Measurements from ENCODE around the gene ERBB4.

Gene ERBB4

DNA sequence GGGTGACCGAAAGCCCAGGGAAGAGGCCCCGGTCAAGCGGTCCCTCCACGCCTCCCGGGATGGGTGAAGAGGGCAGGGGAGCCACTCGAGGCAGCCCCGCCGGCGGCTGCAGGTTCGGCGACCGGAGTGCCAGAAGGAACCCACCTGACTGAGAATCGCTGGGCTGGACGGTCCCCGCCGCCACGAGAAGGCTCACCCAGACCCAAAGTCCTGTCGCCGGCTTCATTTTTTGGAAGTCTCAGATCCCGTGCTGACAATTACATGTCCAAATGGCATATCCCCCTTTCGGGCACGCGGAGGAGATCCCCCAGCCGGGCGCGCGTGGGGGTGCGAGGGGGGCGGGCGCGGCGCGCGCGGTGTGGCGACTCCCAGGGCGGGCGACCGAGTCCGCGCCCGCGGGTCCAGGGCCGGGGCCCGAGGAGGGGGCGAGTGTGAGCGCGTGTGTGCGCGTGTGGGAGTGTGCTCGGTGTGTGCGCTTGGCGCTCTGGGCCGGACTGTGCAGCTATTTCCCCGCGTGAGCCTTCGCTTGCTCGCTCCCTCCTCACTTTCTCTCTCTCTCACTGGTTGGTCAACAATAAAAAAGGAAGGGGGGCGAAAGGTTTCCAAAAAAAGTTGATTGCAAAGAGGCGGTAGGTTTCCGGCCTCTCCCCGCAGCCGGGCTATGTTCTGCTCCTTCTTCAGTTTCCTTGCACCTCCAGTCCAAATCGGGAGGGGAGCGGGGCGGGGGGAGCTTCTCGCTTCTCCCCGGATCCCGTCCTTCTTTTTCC is at the start of gene ERBB4:
Gene ERBB4 (minus strand): TSS at position 498 of the 767 bp plus-strand sequence. CDS start 272 bp downstream, at position 226.
- DNase-seq = no peak

DNA sequence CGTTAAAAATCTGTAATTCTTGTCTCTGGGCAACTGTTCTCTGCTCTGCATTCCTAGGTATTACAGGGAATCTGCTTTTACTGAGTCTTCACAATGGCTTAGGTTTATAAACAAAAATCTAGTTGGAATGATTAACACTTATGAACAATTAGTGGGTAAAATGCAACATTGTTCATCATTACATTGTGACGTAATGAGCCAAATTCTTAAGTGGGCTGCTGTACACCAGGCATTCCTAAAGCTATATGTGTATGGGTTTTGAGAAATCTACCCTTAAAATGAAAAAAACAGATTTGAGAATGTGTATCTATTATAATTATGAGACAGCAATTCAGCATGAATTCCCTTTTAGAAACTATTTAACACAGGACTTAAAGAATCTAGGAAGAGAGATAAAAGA is 41.5 kb upstream of the ERBB4 start:
- DNase-seq = no peak

GRCh38 chr2:212556296-212556695 is 17.7 kb upstream of the ERBB4 start:
- no peak for DNase-seq

DNA sequence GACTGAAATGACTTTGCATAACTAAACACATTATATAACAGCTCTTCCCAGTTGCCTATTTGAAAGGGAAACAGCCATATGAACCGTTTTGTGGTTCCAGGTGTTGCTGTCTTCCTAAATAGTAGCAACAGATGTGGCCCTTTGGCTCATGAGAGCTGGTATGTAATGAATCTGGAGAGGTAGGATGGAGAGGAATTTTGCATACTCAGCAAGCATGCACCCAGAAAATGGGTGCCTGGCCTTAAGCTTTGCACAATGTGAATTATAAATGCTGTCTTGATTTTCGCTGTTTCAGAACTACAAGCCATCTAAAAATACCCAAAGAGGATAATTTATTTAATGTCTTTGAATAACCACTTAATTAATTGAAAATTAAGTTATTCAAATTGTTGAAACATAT is 15.6 kb upstream of the ERBB4 start:
- no peak for DNase-seq

- DNase-seq = no peak
Observed at GRCh38 chr2:212549941-212550340, 11.3 kb upstream of the ERBB4 start.

DNA sequence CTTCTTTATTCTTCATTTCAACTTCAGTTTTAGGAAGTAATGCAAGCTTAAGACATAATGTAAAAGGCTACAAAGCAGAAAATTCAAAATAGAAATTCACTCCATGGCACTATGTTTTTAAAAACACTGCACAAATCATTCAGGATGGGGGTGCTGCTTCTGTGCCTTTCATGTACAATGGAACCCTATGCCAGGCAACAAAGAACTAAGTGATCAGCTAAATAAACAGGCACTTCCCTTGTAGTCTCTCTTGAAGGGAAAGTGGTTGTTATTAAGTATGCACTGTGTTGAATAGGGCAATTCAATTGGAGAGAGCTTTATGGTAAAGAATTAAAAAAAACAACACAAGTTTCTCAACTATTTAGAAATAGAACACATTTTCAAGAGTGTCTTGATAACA is 10.9 kb upstream of the ERBB4 start:
- no peak for DNase-seq

DNA sequence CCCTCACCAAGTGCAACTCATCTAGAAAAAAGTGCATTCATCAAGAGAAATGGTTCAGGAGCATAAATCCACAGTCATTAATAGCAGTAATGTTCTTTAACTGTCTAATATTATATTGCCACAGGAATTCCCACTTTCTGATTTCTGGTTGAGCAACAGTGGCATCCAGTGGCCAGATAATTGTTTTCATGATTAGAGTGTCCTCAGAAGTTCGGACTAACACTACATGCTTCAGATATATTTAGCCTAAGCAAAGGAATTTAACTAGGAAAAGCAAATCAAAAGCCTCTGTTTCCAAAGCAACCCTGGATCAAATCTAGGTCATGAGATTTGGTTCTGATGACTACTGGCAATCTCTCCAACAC is 9.8 kb upstream of the ERBB4 start:
- no peak for DNase-seq

- no peak for DNase-seq
Observed at GRCh38 chr2:212547716-212548454, 9.3 kb upstream of the ERBB4 start.

- no peak for DNase-seq
Observed at GRCh38 chr2:212546669-212547068, 8.1 kb upstream of the ERBB4 start.

DNA sequence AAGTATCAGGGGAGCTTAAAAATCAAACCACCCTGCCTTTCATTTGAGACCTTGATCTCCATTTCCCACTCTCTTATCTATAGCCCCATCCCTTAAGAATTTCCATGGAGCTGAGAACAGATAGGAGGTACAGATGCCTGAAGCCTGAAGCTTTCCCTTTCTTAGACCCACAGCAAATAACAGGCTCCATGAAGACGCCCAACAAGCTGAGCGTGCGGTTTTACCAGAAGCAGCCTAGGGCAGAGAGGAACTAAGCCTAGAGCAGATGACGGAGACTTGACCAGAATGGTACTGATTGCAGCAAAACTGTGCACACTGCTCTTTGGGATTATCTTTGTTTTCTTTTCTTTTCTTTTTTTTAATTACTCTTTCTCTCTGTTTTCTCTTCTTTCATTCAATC is 1.7 kb upstream of the ERBB4 start:
- DNase-seq = no peak

- no peak for DNase-seq
Observed at GRCh38 chr2:212539072-212539880, 674 bp upstream of the ERBB4 start.

DNA sequence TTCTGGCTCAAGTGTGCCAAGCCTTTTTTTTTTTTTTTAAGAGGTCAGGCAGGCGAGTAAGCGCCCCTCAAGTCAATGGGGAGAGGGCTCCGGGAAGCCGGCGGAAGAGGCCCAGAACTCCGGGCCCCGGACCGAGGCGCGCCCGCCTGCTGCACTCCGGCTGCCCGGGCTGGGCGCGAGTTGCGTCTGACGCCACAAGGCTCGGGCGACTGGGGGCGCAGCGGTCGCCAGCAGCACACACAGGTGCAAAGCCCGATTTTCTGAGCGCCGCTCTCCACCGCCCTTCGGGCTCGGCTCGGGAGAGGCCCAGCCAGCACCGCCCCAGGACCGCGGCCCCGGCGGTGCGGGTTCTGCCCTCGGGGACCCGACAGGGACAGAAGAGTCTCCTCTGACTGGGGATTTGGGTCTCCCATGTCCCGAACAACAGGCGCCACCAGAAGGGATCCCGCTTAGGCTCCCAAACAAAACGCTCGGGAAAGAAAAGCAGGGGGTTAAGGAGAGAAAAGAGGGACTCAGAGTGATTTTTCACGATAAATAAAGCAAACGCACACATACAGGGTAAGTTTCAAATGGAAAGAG is 787 bp downstream of the ERBB4 start:
- no peak for DNase-seq

DNA sequence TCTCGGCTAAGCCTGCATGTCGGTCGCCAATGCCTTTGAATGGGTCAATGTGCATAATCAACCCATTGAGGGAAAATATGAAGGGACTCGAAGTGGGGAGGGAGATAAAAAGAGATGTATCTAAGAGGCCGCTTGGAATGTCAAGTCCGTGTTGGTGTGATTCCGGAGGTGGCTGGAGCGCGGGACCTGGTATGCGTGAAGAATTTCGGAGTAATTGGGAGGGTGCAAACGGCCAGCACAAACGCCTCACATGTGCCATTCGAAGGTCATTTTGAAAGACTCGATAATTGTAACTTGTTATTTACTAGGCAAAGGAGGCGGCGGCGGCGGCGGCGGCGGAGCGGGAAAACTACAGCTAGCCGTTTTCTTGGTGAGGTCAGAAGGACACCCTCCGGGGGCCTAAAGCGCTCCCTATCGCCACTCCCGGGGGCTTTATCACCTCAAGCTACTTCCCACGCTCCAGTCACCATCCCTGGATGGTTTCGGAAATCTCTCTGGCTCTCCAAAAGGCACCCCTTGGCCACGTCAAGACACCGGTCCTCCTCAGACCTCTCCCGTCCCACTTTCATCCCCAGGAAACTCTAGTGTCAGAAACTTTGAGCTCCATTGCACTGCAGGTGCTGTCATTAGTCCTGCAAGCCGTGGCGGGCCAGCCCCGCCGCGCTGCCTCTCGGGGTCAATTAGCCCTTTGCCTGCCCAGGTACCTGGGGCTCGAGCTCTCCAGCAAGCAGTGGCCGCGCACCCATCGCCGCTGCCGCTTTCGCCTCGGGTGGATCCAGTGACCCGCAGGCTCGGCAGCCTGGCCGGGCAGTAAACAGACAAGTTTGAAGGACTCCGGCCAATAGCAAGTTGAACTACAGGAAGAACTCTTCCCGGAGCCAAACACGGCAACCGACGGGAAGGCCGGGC is 1.5 kb downstream of the ERBB4 start:
- no peak for DNase-seq

- DNase-seq = no peak
Observed at GRCh38 chr2:212535996-212536816, 2.4 kb downstream of the ERBB4 start.

DNA sequence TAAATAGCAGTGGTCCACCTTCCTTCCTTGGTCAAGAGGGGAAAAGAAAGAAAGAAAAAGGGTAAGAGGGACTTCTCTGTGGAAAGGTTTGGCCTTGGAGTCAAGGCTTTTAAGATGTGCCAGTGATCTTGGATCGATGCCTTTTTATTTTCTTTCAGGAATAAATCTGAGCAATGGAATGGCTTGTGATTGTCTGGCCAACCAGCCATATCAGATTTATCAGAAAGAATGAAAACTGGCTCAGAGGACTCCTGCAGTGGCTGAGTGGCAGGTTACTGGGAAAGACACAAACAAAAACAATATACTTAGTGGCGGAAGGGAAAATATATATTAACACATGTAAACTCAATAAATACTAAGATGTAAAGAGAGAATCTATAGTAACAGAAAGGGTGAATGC is 4.3 kb downstream of the ERBB4 start:
- DNase-seq = no peak

DNA sequence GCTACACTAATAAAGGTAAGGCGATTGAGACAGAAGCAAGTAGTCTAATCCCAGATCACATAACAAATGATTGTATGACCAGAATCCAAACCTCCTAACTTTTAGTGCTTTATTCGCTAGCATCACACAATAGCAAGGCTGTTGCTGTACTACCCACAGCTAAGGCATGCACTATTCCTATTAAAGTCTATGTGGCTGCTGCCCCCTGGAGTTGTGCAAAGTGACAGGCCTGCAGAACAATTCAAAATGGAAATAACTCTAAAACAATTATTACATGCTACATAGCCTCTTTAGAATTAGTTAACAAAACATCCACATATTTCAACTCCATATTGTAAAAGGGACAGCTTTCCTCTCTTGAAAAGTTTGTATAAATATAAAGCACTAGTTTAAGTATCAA is 6.0 kb downstream of the ERBB4 start:
- no peak for DNase-seq

- no peak for DNase-seq
Observed at GRCh38 chr2:212532087-212532486, 6.5 kb downstream of the ERBB4 start.

DNA sequence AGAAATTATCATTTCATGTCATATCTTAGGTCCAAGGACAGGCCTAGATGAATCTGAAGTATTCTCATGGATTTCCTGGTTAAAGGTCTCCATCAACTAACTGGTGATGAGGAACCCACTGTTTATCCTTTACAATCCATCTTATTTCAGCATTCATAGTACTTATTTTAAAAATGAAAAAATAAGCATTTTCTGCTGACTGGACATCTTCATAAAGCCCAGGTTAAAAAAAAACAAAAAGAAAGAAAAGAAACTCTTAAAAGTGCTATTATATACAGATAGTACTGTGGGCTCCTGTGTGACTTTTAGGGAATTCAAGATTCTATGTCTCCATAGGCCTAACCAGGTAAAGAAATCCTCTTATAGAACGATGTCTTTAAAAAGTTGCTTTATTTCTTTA is 7.1 kb downstream of the ERBB4 start:
- no peak for DNase-seq

GRCh38 chr2:212530991-212531390 is 7.6 kb downstream of the ERBB4 start:
- no peak for DNase-seq

DNA sequence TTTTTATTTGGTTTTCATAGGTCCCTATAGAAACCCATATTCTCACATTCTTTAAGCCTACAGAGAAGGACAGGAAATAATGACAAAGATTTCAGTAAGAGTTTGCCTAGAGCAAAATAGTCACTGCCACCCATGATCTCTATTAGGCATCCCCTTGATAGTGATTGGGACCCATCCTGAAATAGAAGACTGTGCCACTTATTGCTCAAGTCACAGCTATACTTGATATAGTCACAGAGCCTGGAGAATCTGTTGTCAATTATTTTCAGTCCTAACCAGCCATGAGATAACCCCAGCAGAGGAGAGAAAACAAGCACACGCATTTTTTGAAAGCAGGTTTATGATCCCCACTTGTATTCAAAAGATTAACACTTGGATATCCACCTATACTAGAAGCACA is 8.2 kb downstream of the ERBB4 start:
- DNase-seq = no peak

GRCh38 chr2:212528106-212528856 is 10.3 kb downstream of the ERBB4 start:
- DNase-seq = no peak
